ENCODE results near the gene TANGO6.

GRCh38 chr16:69087161-69087581, 243.8 kb downstream of the TANGO6 start:
- TF ChIP-seq POLR2A (IDR thresholded peaks at IDR 0.05) (no peak), CTCF (IDR thresholded peaks at IDR 0.05) (no peak)
